IMR-90 (cell line): Measurements from ENCODE around the gene ERC2. TPM values are rescaled to one million over a fixed set of nuclear protein-coding genes. Genes with fewer than 3 reads are reported as not detected.

Experiments used
- ATAC-seq: fragments of 200-7000 bp; cut with Tn5 transposase; 2 replicates; pipeline ENCODE4 v1.9.1; 2020; ENCODE audit warnings: low read depth, mild to moderate bottlenecking, moderate library complexity
- BruUV-seq: library from RNA; stranded (reverse); fragments of 400-500 nt; replicated peaks from 2 replicates; lab custom pipeline; 2021; lab: Mats Ljungman, UMichigan
- CTCF ChIA-PET: fragments of 300-600 bp; formaldehyde crosslinking; extraction: SDS; loops from one replicate; lab custom pipeline; 2021; ENCODE audit warnings: antibody characterized with exemption; lab: Yijun Ruan, JAX
- POLR2A ChIA-PET: fragments of 300-600 bp; sonication (Branson Sonifier 250); formaldehyde crosslinking; loops from one replicate; lab custom pipeline; 2022; ENCODE audit warnings: antibody characterized with exemption; ENCODE audit not compliant: unreplicated experiment; lab: Charles Lee
- DNase-seq: peaks from one replicate; pipeline ENCODE4 v3.0.0; 2013
- H2AFZ ChIP-seq: replicated peaks from 2 replicates; pipeline ENCODE3; 2013; ENCODE audit warnings: low read length, mild to moderate bottlenecking; ENCODE audit not compliant: poor library complexity
- H2AK5ac ChIP-seq: 2 replicates; pipeline ENCODE4 v1.6.1; 2013; ENCODE audit warnings: low read depth, low read length, inconsistent platforms
- H2AK9ac ChIP-seq: replicated peaks from 2 replicates; pipeline ENCODE3; 2013; ENCODE audit warnings: mild to moderate bottlenecking, low read depth, low read length, moderate library complexity; ENCODE audit not compliant: poor library complexity
- H2BK120ac ChIP-seq: 2 replicates; pipeline ENCODE4 v1.6.1; 2013; ENCODE audit warnings: low read depth, low read length, inconsistent platforms
- H2BK15ac ChIP-seq: 3 replicates; pipeline ENCODE4 v1.6.1; 2013; ENCODE audit warnings: low read depth, low read length, inconsistent platforms
- H2BK20ac ChIP-seq: 2 replicates; pipeline ENCODE4 v1.6.1; 2013; ENCODE audit warnings: low read depth, mild to moderate bottlenecking, inconsistent platforms, low read length, moderate library complexity
- H2BK5ac ChIP-seq: 2 replicates; pipeline ENCODE4 v1.6.1; 2013; ENCODE audit warnings: mild to moderate bottlenecking, low read depth, low read length, inconsistent platforms; ENCODE audit not compliant: poor library complexity, severe bottlenecking
- H3K14ac ChIP-seq: replicated peaks from 2 replicates; pipeline ENCODE4 v1.6.1; 2013; ENCODE audit warnings: low read depth, low read length, inconsistent platforms
- H3K18ac ChIP-seq: 2 replicates; pipeline ENCODE4 v1.6.1; 2013; ENCODE audit warnings: low read depth, low read length, control low read depth
- H3K23ac ChIP-seq: 2 replicates; pipeline ENCODE4 v1.6.1; 2013; ENCODE audit warnings: low read depth, low read length, inconsistent platforms
- H3K27ac ChIP-seq: 2 replicates; pipeline ENCODE4 v1.5.1; 2013; ENCODE audit warnings: mild to moderate bottlenecking, control low read depth, low read length; ENCODE audit not compliant: insufficient read depth
- H3K27me3 ChIP-seq: 2 replicates; pipeline ENCODE4 v1.6.1; 2013; ENCODE audit warnings: low read length; ENCODE audit not compliant: control insufficient read depth, insufficient read depth
- H3K36me3 ChIP-seq: 2 replicates; pipeline ENCODE4 v1.6.1; 2013; ENCODE audit warnings: low read length, mixed read lengths; ENCODE audit not compliant: control insufficient read depth, insufficient read depth
- H3K4ac ChIP-seq: 2 replicates; pipeline ENCODE4 v1.6.1; 2013; ENCODE audit warnings: low read depth, low read length, inconsistent platforms
- H3K4me1 ChIP-seq: 2 replicates; pipeline ENCODE4 v1.6.1; 2013; ENCODE audit warnings: low read length, mixed read lengths; ENCODE audit not compliant: control insufficient read depth, insufficient read depth
- H3K4me2 ChIP-seq: 2 replicates; pipeline ENCODE4 v1.6.1; 2013; ENCODE audit warnings: low read depth, mild to moderate bottlenecking, control low read depth, low read length, moderate library complexity
- H3K4me3 ChIP-seq: 2 replicates; pipeline ENCODE4 v1.5.1; 2013; ENCODE audit warnings: low read depth, mild to moderate bottlenecking, control low read depth, low read length, moderate library complexity; ENCODE audit not compliant: insufficient read depth
- H3K56ac ChIP-seq: 2 replicates; pipeline ENCODE4 v1.6.1; 2013; ENCODE audit warnings: low read length, inconsistent platforms; ENCODE audit not compliant: insufficient read depth; ENCODE audit errors: extremely low read depth
- H3K79me1 ChIP-seq, 2 experiments: 2 replicates each; pipeline ENCODE4 v1.6.1; 2013; ENCODE audit warnings: low read length in 2 of 2, inconsistent platforms in 1 of 2, low read depth in 1 of 2
- H3K9ac ChIP-seq: 2 replicates; pipeline ENCODE4 v1.6.1; 2013; ENCODE audit warnings: low read depth, low read length, control low read depth
- H3K9me1 ChIP-seq: 2 replicates; pipeline ENCODE4 v1.6.1; 2013; ENCODE audit warnings: low read length, inconsistent platforms; ENCODE audit not compliant: insufficient read depth
- H3K9me3 ChIP-seq: 2 replicates; pipeline ENCODE4 v1.6.1; 2013; ENCODE audit warnings: low read length; ENCODE audit not compliant: control insufficient read depth, insufficient read depth
- H4K20me1 ChIP-seq: 2 replicates; pipeline ENCODE4 v1.6.1; 2013; ENCODE audit warnings: low read length, inconsistent platforms; ENCODE audit not compliant: insufficient read depth
- H4K5ac ChIP-seq: 2 replicates; pipeline ENCODE4 v1.6.1; 2013; ENCODE audit warnings: mild to moderate bottlenecking, low read depth, low read length, control low read depth
- H4K8ac ChIP-seq, 2 experiments: 2 replicates each; pipeline ENCODE4 v1.6.1; 2013; ENCODE audit warnings: low read depth in 2 of 2, low read length in 2 of 2, control low read depth in 1 of 2, inconsistent platforms in 1 of 2
- H4K91ac ChIP-seq: 2 replicates; pipeline ENCODE4 v1.6.1; 2013; ENCODE audit warnings: low read depth, low read length, inconsistent platforms; ENCODE audit not compliant: insufficient read depth
- BHLHE40 ChIP-seq: fragments of 150-350 bp; IDR thresholded peaks from 2 replicates; pipeline ENCODE4 v1.6.1; 2016; ENCODE audit warnings: mild to moderate bottlenecking, low read depth, low read length
- CEBPB ChIP-seq: IDR thresholded peaks from 2 replicates; pipeline ENCODE4 v1.6.1; 2012; ENCODE audit warnings: low read depth, low read length, improper control_type of control experiment
- FOS ChIP-seq: fragments of 150-350 bp; IDR thresholded peaks from 2 replicates; pipeline ENCODE4 v1.6.1; 2016; ENCODE audit warnings: low read depth, low read length
- MAFK ChIP-seq: IDR thresholded peaks from 2 replicates; pipeline ENCODE4 v1.6.1; 2012; ENCODE audit warnings: low read depth, low read length, improper control_type of control experiment
- NFE2L2 ChIP-seq: fragments of 150-350 bp; IDR thresholded peaks from 2 replicates; pipeline ENCODE4 v1.6.1; 2016; ENCODE audit warnings: low read depth, mild to moderate bottlenecking, low read length
- RAD21 ChIP-seq: IDR thresholded peaks from 2 replicates; pipeline ENCODE4 v1.6.1; 2012; ENCODE audit warnings: low read length, improper control_type of control experiment
- RFX5 ChIP-seq: IDR thresholded peaks from 2 replicates; pipeline ENCODE4 v1.8.0; 2012; ENCODE audit warnings: low read depth, mild to moderate bottlenecking, low read length, moderate library complexity
- SMC3 ChIP-seq: fragments of 150-350 bp; IDR thresholded peaks from 2 replicates; pipeline ENCODE4 v1.6.1; 2016; ENCODE audit warnings: low read depth, mild to moderate bottlenecking, antibody characterized with exemption, low read length, moderate library complexity
- WGBS, 2 experiments: methylation state at CpG; one replicate each; pipeline versions ENCODE4 v1.1.5 to v1.1.7; 2013; ENCODE audit warnings: missing lambda C conversion rate in 2 of 2; ENCODE audit not compliant: insufficient read length in 1 of 2; ENCODE audit errors: extremely low coverage in 2 of 2; 5-methylcytosine and 5-hydroxymethylcytosine counted together
- dilution Hi-C: fragments of 300-500 bp; cut with HindIII; formaldehyde crosslinking; loops from one replicate; pipeline ENCODE4 v1.14.3; 2018; ENCODE audit warnings: low sequenced_read_pairs; ENCODE audit not compliant: unreplicated experiment
- in situ Hi-C: fragments of 300-500 bp; cut with MboI; formaldehyde crosslinking; loops from 3 replicates; pipeline ENCODE4 v1.14.3; 2019; ENCODE audit warnings: low sequenced_read_pairs, inconsistent platforms, mixed read lengths
- intact Hi-C: fragments of 100-400 bp; cut with micrococcal nuclease; formaldehyde crosslinking; loops from 2 replicates; pipeline ENCODE4 v1.10.0; 2022
- polyA plus RNA-seq, 3 experiments: library from polyadenylated mRNA; depleted of rRNA; stranded (reverse); fragments of >200 nt; gene quantifications; 2 replicates each; pipeline ENCODE4 v1.2.3, GENCODE V29; 2012; ENCODE audit warnings: low replicate concordance in 1 of 3
- total RNA-seq: library from RNA; depleted of rRNA; stranded (reverse); fragments of >200 nt; gene quantifications from 2 replicates; pipeline ENCODE4 v1.2.3, GENCODE V29; 2012
- TF ChIP-seq, protein P1 (sequence below): fragments of 150-350 bp; IDR thresholded peaks from 2 replicates; pipeline ENCODE4 v1.6.1; 2017; ENCODE audit warnings: mild to moderate bottlenecking, antibody characterized with exemption, low read length, low read depth

Gene ERC2
- total and polyA plus RNA-seq, 2 of the 4 experiments (the other 2 are of a cell fraction), result 0.17 to 0.18 TPM

DNA sequence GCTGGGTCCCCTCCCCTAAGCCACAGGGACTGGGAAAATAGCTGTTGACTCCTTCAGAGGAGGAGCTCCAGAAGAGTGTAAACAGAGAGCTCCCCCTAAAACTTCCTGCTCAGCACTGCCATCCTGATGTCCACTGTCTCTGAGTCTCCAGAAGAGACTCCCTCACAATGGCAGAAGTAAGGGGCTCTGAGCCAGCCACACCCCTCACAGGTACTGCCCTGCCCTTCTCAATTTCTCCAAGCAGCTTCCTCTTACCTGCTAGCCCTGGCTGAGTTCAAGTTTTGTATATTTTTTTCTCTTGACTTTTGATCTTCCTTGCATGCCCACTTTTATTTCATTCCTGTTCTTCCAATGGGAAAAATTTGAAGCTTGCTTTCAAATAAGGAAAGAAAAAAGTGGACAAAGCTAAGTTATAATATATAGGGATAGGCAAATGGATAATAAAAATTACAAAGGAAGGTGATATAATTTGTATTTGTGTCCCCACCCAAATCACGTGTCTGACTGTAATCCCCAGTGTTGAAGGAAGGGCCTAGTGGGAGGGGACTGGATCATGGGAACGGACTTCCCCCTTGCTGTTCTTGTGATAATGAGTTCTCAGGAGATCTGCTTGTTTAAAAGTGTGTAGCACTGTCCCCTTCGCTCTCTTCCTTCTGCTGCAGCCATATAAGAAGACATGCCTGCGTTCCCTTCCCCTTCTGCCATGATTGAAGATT is 539.0 kb downstream of the ERC2 start:
- in situ Hi-C loops, result no loop called here

More for the DNA sequence above, 539.0 kb downstream of the ERC2 start:
- H3K36me3 ChIP-seq, result no peaks in the 10 kb centered on the region
- TF ChIP-seq MAFK (no peak), FOS (no peak), SMC3 (no peak), CEBPB (no peak), RFX5 (no peak), BHLHE40 (no peak), NFE2L2 (no peak), RAD21 (no peak)
- TF ChIP-seq, protein P1, sequence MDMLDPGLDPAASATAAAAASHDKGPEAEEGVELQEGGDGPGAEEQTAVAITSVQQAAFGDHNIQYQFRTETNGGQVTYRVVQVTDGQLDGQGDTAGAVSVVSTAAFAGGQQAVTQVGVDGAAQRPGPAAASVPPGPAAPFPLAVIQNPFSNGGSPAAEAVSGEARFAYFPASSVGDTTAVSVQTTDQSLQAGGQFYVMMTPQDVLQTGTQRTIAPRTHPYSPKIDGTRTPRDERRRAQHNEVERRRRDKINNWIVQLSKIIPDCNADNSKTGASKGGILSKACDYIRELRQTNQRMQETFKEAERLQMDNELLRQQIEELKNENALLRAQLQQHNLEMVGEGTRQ, result no peak
- H2BK5ac ChIP-seq, result no peak overlapping the region
- no peak overlapping the region for H2AFZ ChIP-seq
- BruUV-seq, result no TSS peak
- no peak for DNase-seq
- no peaks in the 10 kb centered on the region for H3K4me1 ChIP-seq
- no peaks in the 10 kb centered on the region for H3K79me1 ChIP-seq
- no peak overlapping the region for H3K4me3 ChIP-seq
- H2BK120ac ChIP-seq, result no peak overlapping the region
- H3K18ac ChIP-seq, result no peak overlapping the region
- H3K4ac ChIP-seq, result no peak overlapping the region
- no CpG with 5 or more reads among the region's 4 CpGs for WGBS, 2 experiments
- no peak overlapping the region for H3K27ac ChIP-seq
- ATAC-seq, result no peak
- no peaks in the 10 kb centered on the region for H3K27me3 ChIP-seq
- H3K4me2 ChIP-seq, result no peak overlapping the region
- H4K5ac ChIP-seq, result no peak overlapping the region
- no peak overlapping the region for H3K9ac ChIP-seq
- no peak overlapping the region for H3K14ac ChIP-seq
- no peak overlapping the region for H3K56ac ChIP-seq
- POLR2A ChIA-PET, result no interaction called here
- no peak overlapping the region for H2AK5ac ChIP-seq
- no peak overlapping the region for H4K8ac ChIP-seq
- no peak overlapping the region for H2AK9ac ChIP-seq
- dilution Hi-C loops, result no loop called here
- no peak overlapping the region for H3K23ac ChIP-seq
- H2BK15ac ChIP-seq, result no peak overlapping the region
- no peak overlapping the region for H2BK20ac ChIP-seq
- no peaks in the 10 kb centered on the region for H3K9me3 ChIP-seq
- CTCF ChIA-PET, result no interaction called here
- H4K20me1 ChIP-seq, result no peaks in the 10 kb centered on the region
- intact Hi-C loops, result no loop called here
- H4K91ac ChIP-seq, result no peak overlapping the region
- H3K9me1 ChIP-seq, result no peaks in the 10 kb centered on the region
